HCT116 (cell line): Measurements from ENCODE around the gene ZNF697. TPM values are rescaled to one million over a fixed set of nuclear protein-coding genes. Genes with fewer than 3 reads are reported as not detected.

ENCODE experiments used
- ATAC-seq: fragments of 200-7000 bp; cut with Tn5 transposase; 2 replicates; pipeline ENCODE4 v1.9.1; 2020; ENCODE audit warnings: mild to moderate bottlenecking, moderate library complexity
- BruUV-seq: library from RNA; stranded (reverse); fragments of 400-500 nt; replicated peaks from 2 replicates; lab custom pipeline; 2021; lab: Mats Ljungman, UMichigan
- CTCF ChIA-PET: fragments of 300-600 bp; sonication (Branson Sonifier 250); formaldehyde crosslinking; loops from one replicate; lab custom pipeline; 2021; ENCODE audit warnings: antibody characterized with exemption; lab: Charles Lee
- POLR2A ChIA-PET: fragments of 300-600, 350-600 bp; sonication (Branson Sonifier 250); formaldehyde crosslinking; loops from one replicate; lab custom pipeline; 2021; ENCODE audit warnings: antibody characterized with exemption; lab: Charles Lee
- RAD21 ChIA-PET, 2 experiments: fragments of 300-600 bp; sonication (Branson Sonifier 250); formaldehyde crosslinking; loops; one replicate each; lab custom pipeline; 2023; ENCODE audit warnings: low total read pairs in 2 of 2; ENCODE audit not compliant: uncharacterized antibody in 2 of 2, unreplicated experiment in 2 of 2, low non-redundant PET in 1 of 2; lab: Charles Lee
- DNase-seq: peaks from one replicate; pipeline ENCODE4 v3.0.0-alpha.2; 2010; ENCODE audit warnings: low read depth, low spot score
- H2AFZ ChIP-seq: fragments of 200-600 bp; shearing (Covaris generic), sonication (generic); 2 replicates; pipeline ENCODE4 v1.6.1; 2017; ENCODE audit warnings: low read depth, mixed run types, mixed read lengths, antibody characterized with exemption, low read length; ENCODE audit not compliant: poor library complexity, severe bottlenecking
- H3K27ac ChIP-seq: 2 replicates; pipeline ENCODE4 v1.5.1; 2012; ENCODE audit warnings: low read depth, low read length
- H3K27me3 ChIP-seq: fragments of 200-600 bp; sonication (generic); 2 replicates; pipeline ENCODE4 v1.6.1; 2016; ENCODE audit warnings: mixed run types, low read length, mixed read lengths; ENCODE audit not compliant: insufficient read depth
- H3K36me3 ChIP-seq, 2 experiments: fragments of 200-500 bp in 1 of 2; fragments of 200-600 bp in 1 of 2; sonication (Bioruptor generic) in 1 of 2; sonication (generic) in 1 of 2; 2 replicates each; pipeline versions ENCODE4 v1.5.1 to v1.6.1; 2014 to 2016; ENCODE audit warnings: low read length in 2 of 2, inconsistent platforms in 1 of 2, mixed read lengths in 1 of 2, mixed run types in 1 of 2; ENCODE audit not compliant: insufficient read depth in 2 of 2, control insufficient read depth in 1 of 2
- H3K4me1 ChIP-seq, 2 experiments: fragments of 200-600 bp in 1 of 2; sonication (generic) in 1 of 2; 2 replicates each; pipeline versions ENCODE4 v1.5.1 to v1.6.1; 2012 to 2017; ENCODE audit warnings: low read length in 2 of 2, inconsistent platforms in 1 of 2, mild to moderate bottlenecking in 1 of 2, mixed read lengths in 1 of 2, mixed run types in 1 of 2, moderate library complexity in 1 of 2; ENCODE audit not compliant: insufficient read depth in 2 of 2, control insufficient read depth in 1 of 2
- H3K4me2 ChIP-seq: fragments of 200-600 bp; sonication (generic); 2 replicates; pipeline ENCODE4 v1.6.1; 2017; ENCODE audit warnings: mixed run types, low read length, mixed read lengths
- H3K4me3 ChIP-seq, 2 experiments: fragments of 200-600 bp in 1 of 2; sonication (generic) in 1 of 2; replicated peaks in 1 of 2; 2 replicates each; pipeline ENCODE4 v1.5.1; 2011 to 2016; ENCODE audit warnings: low read length in 2 of 2, control low read depth in 1 of 2, low read depth in 1 of 2, mild to moderate bottlenecking in 1 of 2, mixed read lengths in 1 of 2, mixed run types in 1 of 2
- H3K79me2 ChIP-seq: fragments of 200-600 bp; sonication (generic); 2 replicates; pipeline ENCODE4 v1.6.1; 2017; ENCODE audit warnings: mild to moderate bottlenecking, mixed run types, low read length, moderate library complexity, mixed read lengths; ENCODE audit not compliant: insufficient read depth
- H3K9ac ChIP-seq: fragments of 200-600 bp; sonication (generic); 2 replicates; pipeline ENCODE4 v1.6.1; 2016; ENCODE audit warnings: low read length, mixed read lengths
- H3K9me2 ChIP-seq: fragments of 200-600 bp; sonication (generic), shearing (Covaris generic); 2 replicates; pipeline ENCODE4 v1.6.1; 2017; ENCODE audit warnings: mixed run types, mild to moderate bottlenecking, moderate library complexity; ENCODE audit not compliant: insufficient read depth
- H3K9me3 ChIP-seq, 2 experiments: fragments of 200-500 bp in 1 of 2; fragments of 200-600 bp in 1 of 2; sonication (Bioruptor generic) in 1 of 2; sonication (generic) in 1 of 2; 2 replicates each; pipeline ENCODE4 v1.6.1; 2014 to 2017; ENCODE audit warnings: low read length in 2 of 2, mixed read lengths in 2 of 2, inconsistent platforms in 1 of 2, low read depth in 1 of 2, mild to moderate bottlenecking in 1 of 2, mixed run types in 1 of 2, moderate library complexity in 1 of 2; ENCODE audit not compliant: control insufficient read depth in 1 of 2, insufficient read depth in 1 of 2
- H4K20me1 ChIP-seq: fragments of 200-600 bp; sonication (generic), shearing (Covaris generic); 2 replicates; pipeline ENCODE4 v1.6.1; 2017; ENCODE audit warnings: mixed run types, mild to moderate bottlenecking, moderate library complexity; ENCODE audit not compliant: insufficient read depth
- CBX3 ChIP-seq: IDR thresholded peaks from 2 replicates; pipeline ENCODE4 v1.6.1; 2012; ENCODE audit warnings: low read depth
- CEBPB ChIP-seq: IDR thresholded peaks from 2 replicates; pipeline ENCODE4 v1.6.1; 2012; ENCODE audit warnings: low read depth
- EGR1 ChIP-seq: IDR thresholded peaks from 2 replicates; pipeline ENCODE4 v1.6.1; 2012; ENCODE audit warnings: low read depth
- ELF1 ChIP-seq: IDR thresholded peaks from 2 replicates; pipeline ENCODE4 v1.6.1; 2012; ENCODE audit warnings: low read depth, borderline replicate concordance
- JUND ChIP-seq: IDR thresholded peaks from 2 replicates; pipeline ENCODE4 v1.6.1; 2012
- MAX ChIP-seq: IDR thresholded peaks from 2 replicates; pipeline ENCODE4 v1.6.1; 2012
- REST ChIP-seq: IDR thresholded peaks from 2 replicates; pipeline ENCODE4 v1.6.1; 2012; ENCODE audit warnings: low read depth
- SIN3A ChIP-seq: IDR thresholded peaks from 2 replicates; pipeline ENCODE4 v1.6.1; 2012; ENCODE audit warnings: low read depth
- SRF ChIP-seq: IDR thresholded peaks from 2 replicates; pipeline ENCODE4 v1.6.1; 2012; ENCODE audit warnings: low read depth
- TCF7L2 ChIP-seq: IDR thresholded peaks from 2 replicates; pipeline ENCODE4 v1.7.0; 2011; ENCODE audit warnings: borderline replicate concordance, inconsistent platforms; ENCODE audit not compliant: insufficient read depth, insufficient read length; ENCODE audit errors: extremely low read depth
- YY1 ChIP-seq: IDR thresholded peaks from 2 replicates; pipeline ENCODE4 v1.6.1; 2011; ENCODE audit warnings: low read length, low read depth, moderate library complexity, mild to moderate bottlenecking; ENCODE audit not compliant: insufficient replicate concordance; ENCODE audit errors: extremely low read depth
- ZNF274 ChIP-seq: fragments of 200-500 bp; sonication (Bioruptor generic); IDR thresholded peaks from 2 replicates; pipeline ENCODE4 v1.6.1; 2014; ENCODE audit warnings: mild to moderate bottlenecking, low read depth, low read length, inconsistent platforms
- intact Hi-C: fragments of 100-400 bp; cut with micrococcal nuclease; formaldehyde crosslinking; loops from 2 replicates; pipeline ENCODE4 v1.10.0; 2022
- total RNA-seq: library from RNA; stranded (reverse); gene quantifications from one replicate; pipeline ENCODE4 v1.2.1, GENCODE V29; 2021; ENCODE audit not compliant: unreplicated experiment

ZNF697 gene
- total RNA-seq, 1 experiment from 2014 or later = 5.9 TPM

- no peak overlapping the region for H3K4me2 ChIP-seq
- H4K20me1 ChIP-seq = no peaks in the 10 kb centered on the region
- H3K9ac ChIP-seq = no peak overlapping the region
- no peak for DNase-seq
- H3K9me3 ChIP-seq = no peaks in the 10 kb centered on the region
- intact Hi-C loops = no loop called here
- H3K79me2 ChIP-seq = no peaks in the 10 kb centered on the region
- RAD21 ChIA-PET = no interaction called here
- no peak for TF ChIP-seq JUND
- no peak for TF ChIP-seq EGR1
- TF ChIP-seq SIN3A = no peak
- TF ChIP-seq SRF = no peak
- no peak for TF ChIP-seq MAX
- no peak for TF ChIP-seq REST
- TF ChIP-seq CBX3 = no peak
- no peak for TF ChIP-seq YY1
- TF ChIP-seq CEBPB = no peak
- no peak for TF ChIP-seq TCF7L2
- no peak for TF ChIP-seq ELF1
- no peak for TF ChIP-seq ZNF274
- no peaks in the 10 kb centered on the region for H3K27me3 ChIP-seq
- peaks cover 0 to 6% of the 10 kb centered on the region in 2 experiments; a peak in 2 of 4 replicates for H3K36me3 ChIP-seq
- no peaks in the 10 kb centered on the region for H3K4me1 ChIP-seq
- H3K9me2 ChIP-seq = no peaks in the 10 kb centered on the region
- no TSS peak for BruUV-seq
- CTCF ChIA-PET = interaction anchor here (1.5 kb wide), 1 partner anchor 11 kb away, joined by 5 read pairs; no protein-coding TSS in a partner anchor
- no peak overlapping the region for H3K27ac ChIP-seq
- no peak overlapping the region for H2AFZ ChIP-seq
- no peak for ATAC-seq
- POLR2A ChIA-PET = no interaction called here
- H3K4me3 ChIP-seq = no peak overlapping the region
These were observed 25.5 kb downstream of the ZNF697 start for GRCh38 chr1:119622311-119623192.
